Osteoblast (primary cell): ENCODE results near the gene TJP3. TPM values are rescaled to one million over a fixed set of nuclear protein-coding genes. Genes with fewer than 3 reads are reported as not detected.
"Not testable (repeated sequence)": the region's sequence is repeated elsewhere in the genome, so short reads cannot be mapped to it uniquely, and the experiment has no call there.

Source experiments
- DNase-seq: peaks from one replicate; pipeline ENCODE4 v3.0.0; 2011; ENCODE audit warnings: low spot score, mixed read lengths; ENCODE audit not compliant: insufficient read length; ENCODE audit errors: missing footprints
- H2AFZ ChIP-seq: 2 replicates; pipeline ENCODE4 v1.6.0; 2011; ENCODE audit warnings: mild to moderate bottlenecking, low read length
- H3K27ac ChIP-seq: 2 replicates; pipeline ENCODE4 v1.5.1; 2011; ENCODE audit warnings: mild to moderate bottlenecking, low read depth, low read length, moderate library complexity
- H3K27me3 ChIP-seq: 2 replicates; pipeline ENCODE4 v1.6.0; 2012; ENCODE audit warnings: mild to moderate bottlenecking, control low read depth, inconsistent platforms, low read length, moderate library complexity; ENCODE audit not compliant: insufficient read depth
- H3K36me3 ChIP-seq: 2 replicates; pipeline ENCODE4 v1.5.1; 2011; ENCODE audit warnings: mild to moderate bottlenecking, low read length, control low read depth, moderate library complexity; ENCODE audit not compliant: insufficient read depth
- H3K4me1 ChIP-seq: 2 replicates; pipeline ENCODE4 v1.5.1; 2011; ENCODE audit warnings: mild to moderate bottlenecking, low read length, control low read depth, moderate library complexity; ENCODE audit not compliant: insufficient read depth
- H3K4me2 ChIP-seq: 2 replicates; pipeline ENCODE4 v1.6.0; 2011; ENCODE audit warnings: mild to moderate bottlenecking, low read length; ENCODE audit not compliant: insufficient read depth
- H3K4me3 ChIP-seq: fragments of 200-600 bp; sonication (generic); 3 replicates; pipeline ENCODE4 v1.5.1; 2012; ENCODE audit warnings: mild to moderate bottlenecking, low read length, inconsistent platforms; ENCODE audit not compliant: insufficient read depth
- H3K79me2 ChIP-seq: 2 replicates; pipeline ENCODE4 v1.6.0; 2012; ENCODE audit warnings: mild to moderate bottlenecking, low read length, control low read depth, inconsistent platforms; ENCODE audit not compliant: insufficient read depth
- H3K9me3 ChIP-seq: 2 replicates; pipeline ENCODE4 v1.5.1; 2011; ENCODE audit warnings: low read depth, low read length, control low read depth
- H4K20me1 ChIP-seq: 2 replicates; pipeline ENCODE4 v1.6.0; 2012; ENCODE audit warnings: mild to moderate bottlenecking, low read length, control low read depth; ENCODE audit not compliant: insufficient read depth
- total RNA-seq: library from RNA; depleted of rRNA; stranded (reverse); fragments of >200 nt; gene quantifications from 2 replicates; pipeline ENCODE4 v1.2.3, GENCODE V29; 2012
- TF ChIP-seq, protein P1 (sequence below): IDR thresholded peaks from 2 replicates; pipeline ENCODE4 v1.5.1; 2011; ENCODE audit warnings: mild to moderate bottlenecking, low read depth, low read length, moderate library complexity; ENCODE audit errors: extremely low read depth

TJP3 gene
- total RNA-seq, 1 donor, result not detected

DNA sequence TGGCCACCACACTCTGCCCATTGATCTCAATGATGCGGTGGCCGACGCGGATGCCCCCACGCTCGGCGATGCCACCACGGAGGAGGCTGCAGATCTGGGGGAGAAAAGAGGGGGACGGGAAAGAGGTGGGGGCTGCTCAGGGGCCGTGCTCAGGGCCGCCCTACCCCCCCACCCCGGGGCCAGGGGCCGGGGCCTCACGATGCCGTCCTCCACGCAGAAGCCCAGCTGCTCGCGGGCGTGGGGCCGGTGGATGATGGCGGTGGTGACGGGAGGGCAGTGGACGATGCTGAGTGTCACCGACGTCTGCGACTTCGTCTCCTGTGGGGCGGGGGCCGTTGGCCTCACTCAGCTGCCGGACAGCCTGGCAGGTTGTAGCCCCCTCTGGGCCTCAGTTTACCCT is 43.1 kb downstream of the TJP3 start:
- Histone ChIP-seq H3K4me1 (no peaks in the 10 kb centered on the region), H3K27me3 (no peaks in the 10 kb centered on the region), H2AFZ (no peak overlapping the region), H3K9me3 (no peaks in the 10 kb centered on the region), H3K36me3 (peaks cover 8% of the 10 kb centered on the region), H3K4me2 (no peak overlapping the region), H3K27ac (no peak overlapping the region), H3K4me3 (no peak overlapping the region), H3K79me2 (no peaks in the 10 kb centered on the region), H4K20me1 (no peaks in the 10 kb centered on the region)
- no peak for DNase-seq
- TF ChIP-seq, protein P1, sequence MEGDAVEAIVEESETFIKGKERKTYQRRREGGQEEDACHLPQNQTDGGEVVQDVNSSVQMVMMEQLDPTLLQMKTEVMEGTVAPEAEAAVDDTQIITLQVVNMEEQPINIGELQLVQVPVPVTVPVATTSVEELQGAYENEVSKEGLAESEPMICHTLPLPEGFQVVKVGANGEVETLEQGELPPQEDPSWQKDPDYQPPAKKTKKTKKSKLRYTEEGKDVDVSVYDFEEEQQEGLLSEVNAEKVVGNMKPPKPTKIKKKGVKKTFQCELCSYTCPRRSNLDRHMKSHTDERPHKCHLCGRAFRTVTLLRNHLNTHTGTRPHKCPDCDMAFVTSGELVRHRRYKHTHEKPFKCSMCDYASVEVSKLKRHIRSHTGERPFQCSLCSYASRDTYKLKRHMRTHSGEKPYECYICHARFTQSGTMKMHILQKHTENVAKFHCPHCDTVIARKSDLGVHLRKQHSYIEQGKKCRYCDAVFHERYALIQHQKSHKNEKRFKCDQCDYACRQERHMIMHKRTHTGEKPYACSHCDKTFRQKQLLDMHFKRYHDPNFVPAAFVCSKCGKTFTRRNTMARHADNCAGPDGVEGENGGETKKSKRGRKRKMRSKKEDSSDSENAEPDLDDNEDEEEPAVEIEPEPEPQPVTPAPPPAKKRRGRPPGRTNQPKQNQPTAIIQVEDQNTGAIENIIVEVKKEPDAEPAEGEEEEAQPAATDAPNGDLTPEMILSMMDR, result no peak

DNA sequence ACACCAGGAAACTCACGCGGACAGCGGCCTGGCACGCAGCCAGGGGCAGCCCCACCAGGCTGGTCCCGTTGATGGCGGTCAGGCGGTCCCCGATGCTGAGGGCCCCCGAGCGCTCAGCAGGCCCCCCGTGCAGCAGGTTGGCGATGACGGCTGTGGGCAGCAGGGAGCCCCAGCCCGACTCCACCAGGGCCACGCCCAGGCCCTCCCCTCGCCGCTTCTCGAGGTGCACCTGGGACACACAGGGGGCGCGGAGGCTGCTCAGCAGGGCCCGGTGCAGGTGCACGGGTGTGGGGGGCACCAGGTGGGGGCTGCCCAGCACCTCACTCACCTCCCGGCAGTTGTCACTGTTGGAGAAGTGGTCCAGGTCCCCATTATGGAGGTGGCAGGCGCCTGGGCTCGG is 44.3 kb downstream of the TJP3 start:
- TF ChIP-seq, protein P1, result no peak
- Histone ChIP-seq H3K4me2 (no peak overlapping the region), H3K4me1 (no peaks in the 10 kb centered on the region), H3K9me3 (no peaks in the 10 kb centered on the region), H3K4me3 (no peak overlapping the region), H3K79me2 (no peaks in the 10 kb centered on the region), H3K36me3 (peaks cover 11% of the 10 kb centered on the region), H4K20me1 (no peaks in the 10 kb centered on the region), H2AFZ (no peak overlapping the region), H3K27ac (no peak overlapping the region), H3K27me3 (no peaks in the 10 kb centered on the region)
- no peak for DNase-seq

DNA sequence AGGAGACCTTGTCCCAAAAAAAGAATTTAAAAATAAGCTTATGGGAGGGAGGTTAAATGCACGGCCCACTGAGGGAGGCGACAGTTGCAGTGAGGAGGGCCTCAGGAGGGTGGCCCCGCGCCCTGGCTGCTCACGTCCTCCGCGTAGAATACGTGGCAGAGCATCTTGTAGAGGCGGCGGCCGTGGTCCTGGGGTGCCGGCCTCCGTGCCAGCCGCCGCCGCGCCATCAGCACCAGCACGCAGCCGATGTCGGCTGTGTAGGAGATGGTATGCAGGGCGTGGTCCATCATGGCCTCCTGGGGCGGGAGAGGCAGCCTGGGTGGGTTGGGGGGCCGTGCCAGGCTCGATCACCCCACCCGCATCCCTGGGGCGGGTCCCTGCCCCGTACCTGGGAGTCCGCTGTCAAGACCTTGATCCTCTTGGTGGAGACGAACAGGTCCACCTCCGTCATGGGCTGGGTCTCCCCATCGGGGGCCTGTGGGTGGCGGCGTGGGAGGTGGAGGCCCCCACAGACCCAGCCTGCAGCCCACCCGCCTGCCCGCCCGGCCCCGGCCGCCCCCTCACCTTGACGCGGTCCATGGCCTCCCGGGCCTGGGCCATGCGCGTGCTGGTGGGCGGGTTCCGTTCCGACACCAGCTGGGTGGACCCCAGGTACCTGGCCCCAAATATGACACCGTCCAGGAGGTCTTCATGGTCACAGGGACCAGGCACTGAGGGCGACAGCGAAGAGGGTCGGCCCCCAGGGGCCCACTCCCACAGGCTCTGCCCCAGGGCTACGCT is 45.6 kb downstream of the TJP3 start:
- Histone ChIP-seq H3K27ac (no peak overlapping the region), H3K4me3 (no peak overlapping the region), H4K20me1 (no peaks in the 10 kb centered on the region), H3K4me1 (no peaks in the 10 kb centered on the region), H2AFZ (no peak overlapping the region), H3K36me3 (peaks cover 11% of the 10 kb centered on the region), H3K27me3 (no peaks in the 10 kb centered on the region), H3K4me2 (no peak overlapping the region), H3K79me2 (no peaks in the 10 kb centered on the region), H3K9me3 (no peaks in the 10 kb centered on the region)
- no peak for DNase-seq
- TF ChIP-seq, protein P1, result no peak

DNA sequence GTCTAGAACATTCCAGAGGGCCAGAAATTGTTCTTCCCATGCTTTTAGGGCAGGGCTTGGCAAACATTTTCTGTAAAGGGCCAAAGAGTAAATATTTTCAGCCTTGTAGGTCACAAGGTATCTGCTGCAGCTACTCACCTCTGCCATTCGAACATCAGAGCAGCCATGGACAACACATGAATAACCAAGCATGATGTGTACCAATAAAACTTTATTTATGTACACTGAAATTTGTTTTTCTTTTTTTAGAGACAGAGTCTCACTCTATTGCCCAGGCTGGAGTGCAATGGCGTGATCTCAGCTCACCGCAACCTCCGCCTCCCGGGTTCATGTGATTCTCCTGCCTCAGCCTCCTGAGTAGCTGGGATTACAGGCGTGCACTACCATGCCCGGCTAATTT is 49.5 kb downstream of the TJP3 start:
- H4K20me1 ChIP-seq, H3K4me1 ChIP-seq, H3K4me2 ChIP-seq, H3K27ac ChIP-seq, H3K9me3 ChIP-seq, H3K4me3 ChIP-seq, H3K27me3 ChIP-seq, DNase-seq, H2AFZ ChIP-seq: not testable (repeated sequence)
- H3K79me2 ChIP-seq, result peaks cover 22% of the 10 kb centered on the region
- H3K36me3 ChIP-seq, result peaks cover 14% of the 10 kb centered on the region

DNA sequence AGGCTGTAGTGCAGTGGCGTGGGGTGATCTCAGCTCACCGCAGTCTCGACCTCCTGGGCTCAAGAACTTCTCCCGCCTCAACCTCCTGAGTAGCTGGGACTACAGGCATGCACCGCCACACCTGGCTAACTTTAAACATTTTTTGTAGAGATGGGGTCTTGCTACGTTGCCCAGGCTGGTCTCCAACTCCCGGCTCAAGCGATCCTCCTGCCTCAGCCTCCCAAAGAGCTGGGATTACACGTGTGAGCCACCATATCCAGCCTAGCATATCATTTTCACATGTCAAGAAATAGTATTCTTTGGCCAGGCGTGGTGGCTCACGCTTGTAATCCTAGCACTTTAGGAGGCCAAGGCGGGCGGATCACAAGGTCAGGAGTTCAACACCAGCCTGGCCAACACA is 50.1 kb downstream of the TJP3 start:
- not testable (repeated sequence) for H2AFZ ChIP-seq, H4K20me1 ChIP-seq

More for the DNA sequence above, 50.1 kb downstream of the TJP3 start:
- not testable (repeated sequence) for H3K4me2 ChIP-seq, H3K27ac ChIP-seq, H3K27me3 ChIP-seq, H3K4me3 ChIP-seq, H3K9me3 ChIP-seq, DNase-seq
- Histone ChIP-seq H3K79me2 (peaks cover 26% of the 10 kb centered on the region), H3K36me3 (peaks cover 14% of the 10 kb centered on the region), H3K4me1 (peaks cover 13% of the 10 kb centered on the region)
